ENCODE results near the gene ACER3.
A peak's percentile ranks its signal among the peaks of the same experiment; 100 is the strongest.
"Not testable (repeated sequence)": the region's sequence is repeated elsewhere in the genome, so short reads cannot be mapped to it uniquely, and the experiment has no call there.

ACER3 gene

DNA sequence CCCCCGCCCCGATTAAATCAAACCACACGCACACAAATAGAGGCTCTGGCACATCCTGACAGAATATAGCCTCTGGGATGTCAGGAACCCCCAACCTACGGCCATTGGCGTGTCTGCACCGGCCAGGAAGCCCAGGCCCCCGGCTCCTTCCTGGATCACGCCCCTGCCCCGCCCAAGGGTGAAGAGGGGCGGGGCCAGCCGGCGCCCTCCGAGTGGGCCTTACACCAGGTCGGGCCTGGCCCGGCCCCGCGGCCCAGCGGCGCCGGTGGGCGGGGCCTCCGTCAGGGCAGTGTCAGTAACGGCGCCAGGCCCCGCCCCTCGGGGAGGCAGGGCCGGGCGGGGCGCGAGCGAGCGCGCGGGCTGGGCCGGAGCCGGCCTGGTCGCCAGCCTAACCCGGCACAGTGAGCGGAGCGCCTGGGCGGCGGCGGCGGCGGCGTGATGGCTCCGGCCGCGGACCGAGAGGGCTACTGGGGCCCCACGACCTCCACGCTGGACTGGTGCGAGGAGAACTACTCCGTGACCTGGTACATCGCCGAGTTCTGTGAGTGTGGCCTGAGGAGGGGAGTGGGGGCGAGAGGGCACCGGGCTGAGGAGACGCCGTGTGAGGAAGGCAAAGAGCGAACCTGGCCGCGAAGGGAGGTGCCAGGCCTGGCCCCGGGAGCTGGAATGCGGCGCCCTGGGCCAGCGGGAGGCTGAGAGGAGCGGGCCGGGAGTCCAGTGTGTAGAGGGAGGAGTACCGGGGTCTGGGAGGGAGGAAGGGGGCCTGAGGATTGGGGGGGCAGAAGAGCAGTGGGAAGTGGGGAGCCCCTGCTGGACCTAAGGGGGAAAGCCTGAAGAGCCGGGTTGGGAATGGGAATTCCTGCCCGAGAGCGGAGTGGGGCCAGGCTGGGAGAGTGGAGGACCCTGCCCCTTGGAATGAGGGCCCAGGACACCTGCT, at the start of gene ACER3:
ACER3 (plus strand) TSS at position 380 of the 937 bp plus-strand sequence; CDS start at position 439, 59 bp downstream.
- DNase-seq, result peak; percentile 65 to 76

DNA sequence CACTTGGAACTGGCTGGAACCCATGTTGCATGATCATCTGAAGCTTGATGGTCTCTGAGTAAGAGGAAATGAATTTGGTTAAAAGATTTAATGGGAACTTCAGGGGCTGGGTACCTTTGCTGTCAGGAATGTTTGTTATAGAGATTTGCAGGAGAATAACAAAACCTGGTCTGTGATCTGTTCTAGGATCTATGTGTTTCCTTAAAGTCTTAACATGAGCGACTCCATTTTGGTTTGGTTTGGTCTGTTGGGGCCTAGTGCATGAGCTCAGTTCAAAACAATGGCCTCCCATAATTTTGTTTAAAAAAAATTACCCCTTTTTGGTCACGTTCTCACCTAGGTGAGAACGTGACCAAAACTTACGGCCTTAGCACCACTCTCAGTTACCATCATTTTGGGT, 49.5 kb upstream of the ACER3 start:
- DNase-seq, result no peak

DNA sequence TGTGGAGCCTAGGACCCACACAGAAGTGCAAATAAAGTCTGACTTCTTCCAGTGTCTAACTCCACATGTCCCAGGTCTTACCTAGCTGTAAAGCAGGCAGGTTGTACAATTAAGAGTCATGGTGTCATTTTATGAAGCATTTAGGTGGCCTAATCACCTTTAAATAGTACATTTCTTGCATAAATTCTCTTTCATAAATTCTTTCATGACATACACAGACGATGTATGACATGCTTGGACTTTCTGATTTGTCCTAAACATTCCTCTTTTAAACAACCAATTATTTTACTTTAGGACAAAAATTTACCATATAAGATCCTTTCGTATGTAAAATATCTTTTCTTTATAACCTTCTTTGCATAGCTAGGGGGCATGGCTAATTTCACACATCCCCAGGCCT, 46.3 kb upstream of the ACER3 start:
- DNase-seq, result no peak

DNA sequence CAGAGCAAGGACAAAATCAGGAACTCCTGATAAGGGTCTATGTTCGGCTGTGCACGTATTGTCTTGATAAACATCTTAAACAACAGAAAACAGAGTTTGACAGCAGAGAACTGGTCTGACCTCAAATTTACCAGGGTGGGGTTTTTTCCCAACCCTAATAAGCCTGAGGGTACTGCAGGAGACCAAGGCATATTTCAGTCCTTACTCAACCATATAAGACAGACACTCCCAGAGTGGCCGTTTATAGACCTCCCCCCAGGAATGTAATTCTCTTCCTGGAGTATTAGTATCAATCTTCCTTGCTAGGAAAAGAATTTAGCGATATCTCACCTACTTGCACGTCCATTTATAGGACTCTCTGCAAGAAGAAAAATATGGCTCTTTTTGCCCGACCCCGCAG, 45.0 kb upstream of the ACER3 start:
- not testable (repeated sequence) for DNase-seq

DNA sequence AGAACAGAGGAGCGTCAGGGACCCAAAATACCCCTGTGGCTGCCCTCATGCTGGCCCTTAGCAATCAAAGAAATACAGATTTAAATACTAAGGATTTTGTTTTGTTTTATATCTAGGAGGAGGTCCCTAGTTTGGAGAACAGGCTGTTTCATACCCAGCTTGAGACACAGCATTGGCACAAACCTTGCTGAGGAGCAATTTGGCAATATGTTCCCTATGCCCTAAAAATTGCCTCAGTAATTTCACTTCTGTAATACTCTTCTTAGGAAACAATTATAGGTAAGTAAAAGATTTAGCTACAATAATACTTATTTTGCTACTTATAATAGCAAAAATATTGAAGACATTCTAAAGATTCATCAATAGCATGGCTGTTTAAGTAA, 40.5 kb upstream of the ACER3 start:
- no peak for DNase-seq

DNA sequence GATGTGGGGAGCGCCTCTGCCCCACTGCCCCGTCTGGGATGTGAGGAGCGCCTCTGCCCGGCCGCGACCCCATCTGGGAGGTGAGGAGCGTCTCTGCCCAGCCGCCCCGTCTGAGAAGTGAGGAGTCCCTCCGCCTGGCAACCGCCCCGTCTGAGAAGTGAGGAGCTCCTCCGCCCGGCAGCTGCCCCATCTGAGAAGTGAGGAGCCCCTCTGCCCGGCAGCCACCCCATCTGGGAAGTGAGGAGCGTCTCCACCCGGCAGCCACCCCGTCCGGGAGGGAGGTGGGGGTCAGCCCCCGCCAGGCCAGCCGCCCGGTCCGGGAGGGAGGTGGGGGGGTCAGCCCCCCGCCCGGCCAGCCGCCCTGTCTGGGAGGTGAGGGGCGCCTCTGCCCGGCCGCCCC, 39.3 kb upstream of the ACER3 start:
- not testable (repeated sequence) for DNase-seq

DNA sequence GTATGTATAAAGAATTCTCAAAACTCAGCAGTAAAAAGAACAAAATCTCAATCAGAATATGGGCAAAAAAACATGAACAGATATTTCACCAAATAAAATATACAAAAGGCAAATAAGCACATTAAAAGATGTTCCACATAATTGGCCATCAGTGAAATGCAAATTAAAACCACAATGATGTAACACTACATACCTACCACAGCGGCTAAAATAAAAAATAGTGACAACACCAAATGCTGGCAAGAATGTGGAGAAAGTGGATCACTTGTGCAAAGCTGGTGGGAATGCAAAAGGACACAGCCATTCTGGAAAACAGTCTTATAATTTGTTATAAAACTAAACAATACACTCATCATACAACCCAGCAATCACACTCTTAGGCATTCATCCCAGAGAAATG, 38.3 kb upstream of the ACER3 start:
- DNase-seq, result no peak

DNA sequence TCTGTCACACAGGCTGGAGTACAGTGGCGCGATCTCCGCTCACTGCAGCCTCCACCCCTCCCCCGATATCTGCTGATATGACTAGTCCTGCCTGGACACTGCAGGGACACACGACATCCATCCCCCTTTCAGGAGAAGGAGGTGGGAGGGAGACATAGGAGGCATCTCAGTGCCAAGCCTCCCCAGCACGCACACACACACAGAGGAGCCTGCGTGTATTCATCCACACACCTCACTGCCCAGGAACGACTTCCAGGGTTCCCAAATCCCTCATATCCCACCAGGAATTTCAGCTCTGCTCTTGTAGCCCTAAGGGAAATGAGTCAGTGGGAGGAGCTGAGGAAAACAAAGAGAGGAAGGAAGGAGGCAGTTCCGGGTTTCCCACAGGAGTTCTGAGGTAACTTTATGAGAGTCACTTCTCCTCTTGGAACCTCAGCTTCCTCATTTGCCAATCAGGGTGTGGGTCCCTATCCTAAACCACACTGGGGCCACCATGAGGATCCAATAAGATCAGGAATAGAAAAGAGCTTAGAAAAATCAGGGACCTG, 37.2 kb upstream of the ACER3 start:
- peak in 1 of 2 experiments; percentile 15 for DNase-seq

DNA sequence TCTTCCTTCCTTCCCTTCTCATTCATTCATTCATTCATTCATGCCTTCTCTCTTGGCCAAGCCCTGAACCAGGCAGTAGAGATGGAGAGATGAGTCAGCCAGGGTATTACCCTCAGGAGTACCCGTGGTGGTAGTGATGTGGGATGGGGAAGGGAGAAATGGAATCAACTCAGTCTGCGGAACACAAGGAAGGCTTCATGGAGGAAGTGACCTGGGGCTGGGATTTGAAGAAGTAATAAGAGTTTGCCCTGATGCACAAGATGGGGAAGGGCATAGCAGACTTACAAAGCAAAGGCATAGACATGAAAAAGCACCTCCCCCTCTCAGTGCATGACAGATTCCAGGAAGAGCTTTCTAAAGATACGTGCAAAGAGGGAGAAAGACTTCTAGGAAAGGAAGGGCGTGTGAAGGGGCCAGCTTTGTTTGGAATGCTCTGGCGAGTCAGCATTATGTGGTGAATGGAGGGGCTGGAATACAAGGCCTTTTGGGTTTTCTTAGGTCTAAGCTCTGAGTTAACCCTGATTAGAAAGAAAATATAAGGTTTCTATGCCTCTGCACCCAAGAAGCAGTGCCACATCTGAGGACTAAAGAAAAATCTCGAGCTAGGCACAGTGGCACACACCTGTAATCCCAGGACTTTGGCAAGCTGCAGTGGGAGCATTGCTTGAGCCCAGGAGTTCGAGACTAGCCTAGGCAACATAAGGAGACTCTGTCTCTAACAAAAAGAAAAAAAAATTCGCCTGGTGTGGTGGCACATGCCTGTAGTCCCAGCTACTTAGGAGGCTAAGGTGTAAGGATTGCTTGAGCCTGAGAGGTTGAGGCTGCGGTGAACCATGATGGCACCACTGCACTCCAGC, 36.4 kb upstream of the ACER3 start:
- no peak for DNase-seq

DNA sequence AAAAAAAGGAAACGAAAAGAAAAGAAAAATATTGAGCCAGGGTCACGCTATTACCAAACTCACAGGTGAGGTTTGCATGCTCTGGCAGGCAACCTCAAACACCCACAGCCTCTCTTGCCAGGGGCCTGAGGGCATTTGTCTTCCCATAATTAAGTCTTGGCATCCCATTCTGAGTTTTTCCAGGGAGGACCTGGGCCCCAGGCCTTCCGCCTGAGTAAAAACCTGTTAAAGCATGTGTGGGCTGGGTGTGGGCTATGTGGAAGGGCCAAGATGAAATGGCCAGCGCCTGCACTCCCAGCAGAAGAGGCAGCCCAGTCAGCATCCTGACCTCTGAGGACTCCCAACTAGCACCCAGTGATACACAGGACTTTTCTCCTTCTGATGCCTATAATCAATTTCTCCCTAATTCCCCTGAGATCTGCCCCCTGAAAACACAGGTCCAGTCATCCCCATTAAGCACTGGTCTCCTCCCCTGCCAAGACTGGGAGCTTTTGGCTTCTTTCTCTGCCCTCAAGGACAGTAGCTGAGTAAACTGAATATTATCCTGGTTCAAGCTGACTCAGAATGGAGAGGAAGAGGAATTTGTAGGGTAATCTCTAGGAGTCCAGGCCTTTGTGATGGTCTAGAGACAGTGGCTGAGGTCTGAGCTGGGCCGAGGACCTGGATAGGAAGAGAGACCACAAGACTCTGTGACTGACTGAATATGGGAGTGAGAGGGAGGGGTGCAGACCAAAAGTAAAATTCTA, 35.6 kb upstream of the ACER3 start:
- DNase-seq, result no peak

DNA sequence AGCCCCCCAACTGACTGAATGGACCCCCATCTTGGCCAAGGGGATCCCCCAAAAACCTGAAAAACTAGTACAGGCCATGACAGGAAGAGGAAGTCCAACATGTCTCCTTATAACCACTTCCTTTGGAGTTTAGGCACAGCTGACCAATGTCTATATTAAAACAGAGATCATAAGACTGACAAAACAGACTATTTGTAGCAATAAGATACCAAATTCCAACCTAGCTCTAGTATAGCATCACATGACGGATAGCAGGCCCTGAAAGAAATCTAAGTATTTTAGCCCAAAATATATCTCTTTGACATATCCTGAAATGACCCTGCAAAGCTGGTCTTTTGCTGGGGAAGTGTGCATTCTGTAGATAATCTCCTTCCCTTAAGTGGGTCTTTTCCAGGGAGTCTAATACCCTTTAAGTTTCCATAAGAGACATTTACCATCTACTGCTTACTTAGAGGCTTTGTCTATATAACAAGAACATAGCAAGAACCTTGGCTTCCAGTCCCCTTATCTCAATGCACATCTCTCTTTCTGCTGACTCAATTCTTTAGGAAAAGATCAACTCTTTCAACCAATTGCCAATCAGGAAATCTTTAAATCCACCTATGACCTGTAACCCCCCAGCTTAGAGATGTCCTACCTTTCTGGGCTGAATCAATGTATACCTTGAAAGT, 34.9 kb upstream of the ACER3 start:
- DNase-seq, result peak in 1 of 2 experiments; percentile 7

DNA sequence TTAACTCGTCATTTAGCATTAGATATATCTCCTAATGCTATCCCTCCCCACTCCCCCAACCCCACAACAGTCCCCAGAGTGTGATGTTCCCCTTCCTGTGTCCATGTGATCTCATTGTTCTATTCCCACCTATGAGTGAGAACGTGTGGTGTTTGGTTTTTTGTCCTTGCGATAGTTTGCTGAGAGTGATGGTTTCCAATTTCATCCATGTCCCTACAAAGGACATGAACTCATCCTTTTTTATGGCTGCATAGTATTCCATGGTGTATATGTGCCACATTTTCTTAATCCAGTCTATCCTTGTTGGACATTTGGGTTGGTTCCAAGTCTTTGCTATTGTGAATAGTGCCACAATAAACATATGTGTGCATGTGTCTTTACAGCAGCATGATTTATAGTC, 34.2 kb upstream of the ACER3 start:
- DNase-seq, result not testable (repeated sequence)

DNA sequence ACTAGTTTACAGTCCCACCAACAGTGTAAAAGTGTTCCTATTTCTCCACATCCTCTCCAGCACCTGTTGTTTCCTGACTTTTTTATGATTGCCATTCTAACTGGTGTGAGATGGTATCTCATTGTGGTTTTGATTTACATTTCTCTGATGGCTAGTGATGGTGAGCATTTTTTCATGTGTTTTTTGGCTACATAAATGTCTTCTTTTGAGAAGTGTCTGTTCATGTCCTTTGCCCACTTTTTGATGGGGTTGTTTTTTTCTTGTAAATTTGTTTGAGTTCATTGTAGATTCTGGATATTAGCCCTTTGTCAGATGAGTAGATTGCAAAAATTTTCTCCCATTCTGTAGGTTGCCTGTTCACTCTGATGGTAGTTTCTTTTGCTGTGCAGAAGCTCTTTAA, 33.7 kb upstream of the ACER3 start:
- DNase-seq, result not testable (repeated sequence)

DNA sequence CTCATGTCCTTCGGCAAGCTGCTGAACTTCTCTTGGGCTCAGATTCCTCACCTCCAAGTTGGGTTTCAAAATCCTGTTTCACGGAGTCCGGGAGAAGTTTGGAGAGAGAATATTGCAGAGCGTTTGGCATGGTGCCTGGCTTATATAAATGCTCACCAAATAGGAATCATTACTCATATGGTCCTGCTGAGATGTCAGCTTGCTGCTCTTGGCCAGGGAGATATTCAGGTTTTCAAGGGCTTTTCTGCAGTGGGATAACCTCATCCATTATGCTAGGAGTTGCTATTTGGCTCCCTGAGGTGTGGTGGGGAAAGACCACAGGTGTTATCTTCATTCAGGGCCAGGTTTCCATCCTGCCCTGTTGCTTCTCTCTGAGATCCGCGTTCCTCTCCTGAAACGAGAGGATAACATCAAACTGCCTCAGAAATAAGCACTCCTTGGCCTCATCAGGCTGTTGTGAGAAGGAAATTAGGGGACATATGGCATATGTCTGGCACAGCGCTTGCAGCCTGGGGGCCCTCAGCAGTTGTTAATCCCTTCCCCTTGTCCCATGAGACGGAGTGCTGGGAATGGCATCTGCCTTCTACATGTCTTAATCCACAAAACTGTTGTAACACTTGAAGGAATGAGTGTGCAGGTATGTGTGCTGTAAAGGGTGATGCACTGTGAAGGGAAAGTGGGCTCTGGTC, 29.9 kb upstream of the ACER3 start:
- no peak for DNase-seq

DNA sequence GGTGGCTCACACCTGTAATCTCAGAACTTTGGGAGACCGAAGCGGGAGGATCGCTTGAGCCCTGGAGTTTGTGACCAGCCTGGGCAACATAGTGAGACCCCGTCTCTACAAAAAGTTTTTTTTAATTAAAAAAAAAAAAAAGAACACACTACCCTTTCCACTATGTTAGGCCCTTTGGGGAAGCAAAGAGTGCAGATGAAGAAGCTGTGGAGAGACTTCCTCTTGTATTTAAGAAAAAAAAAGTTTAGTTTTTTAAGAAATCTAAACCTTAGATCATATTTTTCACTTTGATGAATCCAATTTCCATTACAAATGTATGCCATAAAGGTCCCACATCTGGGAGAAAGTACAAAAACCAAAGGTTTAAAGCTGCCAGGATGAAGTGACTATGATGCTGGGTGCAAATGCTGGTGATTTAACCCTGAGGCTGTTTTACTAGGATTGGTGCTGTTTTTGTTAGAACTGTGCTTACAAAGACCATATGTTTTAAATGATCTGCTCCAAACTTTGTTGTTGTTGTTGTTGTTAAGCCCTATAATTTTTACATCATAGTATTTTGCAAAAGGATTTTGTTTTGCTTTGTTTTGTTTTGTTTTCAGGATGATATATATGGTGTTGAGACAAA, 28.9 kb upstream of the ACER3 start:
- DNase-seq, result no peak

DNA sequence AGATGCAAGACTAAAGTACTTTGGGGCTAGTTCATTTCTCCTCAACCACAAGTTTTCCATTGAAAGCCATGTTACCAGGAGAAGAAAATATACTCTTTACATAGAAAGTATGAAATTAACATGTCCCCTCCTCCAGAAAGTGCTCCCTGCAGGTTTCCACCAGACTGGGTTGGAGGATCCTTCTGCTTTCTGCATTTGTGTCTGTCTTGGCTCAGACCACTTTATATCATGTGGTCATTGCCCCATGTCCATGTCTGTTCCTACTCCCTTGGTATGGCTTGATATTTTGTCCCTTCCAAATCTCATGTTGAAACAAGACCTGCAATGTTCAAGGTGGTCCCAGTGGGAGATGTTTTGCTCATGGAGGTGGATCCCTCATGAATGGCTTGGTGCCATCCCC, 28.4 kb upstream of the ACER3 start:
- no peak for DNase-seq

DNA sequence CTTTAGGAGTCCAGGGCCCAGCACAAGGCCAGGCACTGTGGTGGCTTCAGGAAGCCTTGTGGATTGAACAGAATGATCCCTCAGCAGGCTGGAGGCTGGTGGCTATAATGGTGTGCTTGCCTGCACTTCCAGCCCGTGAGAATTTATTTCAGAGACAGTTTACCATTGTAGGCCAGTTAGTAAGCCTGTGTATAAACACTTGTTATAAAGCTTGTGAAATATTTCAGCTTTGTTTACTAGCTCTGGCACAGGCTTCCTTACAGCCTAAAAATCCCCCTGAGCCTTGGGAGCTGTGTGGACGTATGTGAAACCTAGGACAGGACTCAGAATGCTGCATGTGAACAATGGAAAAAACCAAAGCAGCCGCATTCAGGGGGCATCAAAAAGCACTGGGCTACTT, 26.6 kb upstream of the ACER3 start:
- no peak for DNase-seq

DNA sequence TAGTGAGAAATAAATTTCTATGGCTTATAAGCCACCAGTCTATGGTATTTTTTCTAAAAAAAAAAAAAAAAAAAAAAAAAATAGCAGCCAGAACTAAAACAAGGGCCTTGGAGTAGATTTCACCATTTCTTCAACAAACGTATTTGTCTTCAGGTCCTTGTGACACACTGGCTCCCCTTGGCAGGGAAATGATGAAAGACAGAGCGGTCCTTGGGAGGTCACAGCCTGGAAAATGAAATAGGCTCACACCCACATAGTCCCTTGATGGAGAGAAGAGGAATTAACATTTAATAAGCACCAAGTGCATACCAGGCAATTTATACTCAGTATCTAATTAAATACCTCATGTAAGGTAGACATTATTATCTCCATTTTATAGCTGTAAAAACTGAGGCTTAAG, 25.7 kb upstream of the ACER3 start:
- no peak for DNase-seq

DNA sequence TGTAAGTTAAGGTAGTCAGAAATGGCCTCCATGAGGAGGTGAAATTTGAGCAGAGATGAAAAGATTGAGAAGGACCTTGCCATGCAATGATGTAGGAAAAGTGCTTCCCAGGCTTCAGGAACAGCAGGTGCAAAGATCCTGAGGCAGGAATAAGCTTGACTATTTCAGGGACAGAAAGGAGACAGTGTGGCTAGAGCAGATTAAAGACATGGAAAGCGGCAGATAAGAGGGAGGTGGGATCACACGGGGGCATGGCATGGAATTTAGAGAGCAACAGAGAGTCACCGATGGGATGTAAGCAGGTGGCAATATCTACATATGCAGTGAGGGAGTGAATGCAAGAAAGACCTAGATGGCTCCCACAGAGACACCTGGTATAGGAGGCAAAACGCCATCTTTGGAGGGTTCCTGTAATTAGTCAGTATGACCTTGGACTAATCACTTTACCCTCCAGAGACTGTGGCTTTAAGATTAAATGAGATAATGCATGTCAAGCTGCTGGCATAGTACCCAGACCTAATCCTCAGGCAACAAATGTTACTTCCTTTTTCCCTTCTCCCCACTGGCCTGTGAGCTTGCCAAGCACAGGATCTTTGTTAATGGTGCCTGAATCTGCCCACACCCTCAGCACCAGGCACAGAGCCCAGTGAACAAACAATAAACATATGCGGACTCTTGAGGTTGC, 24.6 kb upstream of the ACER3 start:
- DNase-seq, result peak; percentile 33 to 46

DNA sequence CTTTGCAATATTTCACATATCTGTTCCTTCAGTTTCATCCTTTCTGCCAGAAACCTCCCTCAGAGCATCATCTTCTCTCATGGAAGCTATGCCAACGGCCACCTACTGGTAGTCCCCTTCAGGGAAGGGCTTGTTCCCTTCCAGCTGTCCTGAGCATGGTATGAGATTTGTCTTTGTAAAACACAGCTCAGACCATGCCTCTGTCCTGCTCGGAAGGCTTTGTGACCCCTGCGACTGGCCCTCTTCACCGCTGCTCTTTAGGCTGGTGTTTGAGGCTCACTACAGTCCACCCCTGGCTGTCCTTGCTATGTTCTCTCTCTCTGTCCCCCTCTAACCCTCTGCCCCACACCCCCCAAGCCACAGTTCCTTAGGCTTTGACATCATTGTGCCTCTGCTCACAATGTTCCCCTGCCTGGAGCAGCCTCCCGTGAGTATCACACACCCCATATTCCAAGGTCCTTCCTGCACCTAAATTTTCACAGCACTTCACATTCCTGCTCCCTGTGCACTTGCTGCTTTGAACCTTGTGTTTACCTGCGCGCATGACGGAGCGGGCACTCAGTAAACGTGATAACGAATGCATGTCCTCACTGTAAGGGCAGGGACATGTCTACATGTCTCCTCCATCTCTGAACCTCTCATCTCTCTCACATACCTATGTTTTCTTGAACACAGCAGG, 24.0 kb upstream of the ACER3 start:
- no peak for DNase-seq
